Measurements from ENCODE around the gene EML5. TPM values are rescaled to one million over a fixed set of nuclear protein-coding genes. Genes with fewer than 3 reads are reported as not detected.
A peak's percentile ranks its signal among the peaks of the same experiment; 100 is the strongest.

Gene EML5
- total and polyA plus RNA-seq, 2 of the 13 experiments (the other 11 are each of a cell fraction or from before 2014, with no cell fraction given): 0.11 TPM; not detected in 1

GRCh38 chr14:88792473-88793258, at the start of gene EML5 (continued):
- TF ChIP-seq MXD3 (CRISPR knock-in tag; IDR thresholded peaks at IDR 0.05) (no peak), ERF (CRISPR knock-in tag; IDR thresholded peaks at IDR 0.05) (no peak), ZNF510 (CRISPR knock-in tag; IDR thresholded peaks at IDR 0.05; ENCODE audit: low read depth) (no peak), MXD4 (CRISPR knock-in tag; IDR thresholded peaks at IDR 0.05) (no peak), DNMT3B (CRISPR knock-in tag; conservative IDR thresholded peaks at IDR 0.05) (no peak), ZNF549 (CRISPR knock-in tag; IDR thresholded peaks at IDR 0.05) (no peak), HNRNPLL (IDR thresholded peaks at IDR 0.05; ENCODE audit: low read depth, low read length, poor library complexity, severe bottlenecking) (peak; percentile 70), TEAD3 (CRISPR knock-in tag; optimal IDR thresholded peaks at IDR 0.05; ENCODE audit: borderline replicate concordance) (no peak), TFDP1 (CRISPR knock-in tag; IDR thresholded peaks at IDR 0.05; ENCODE audit: borderline replicate concordance) (peak; percentile 59; the same call in 1 of the 2 replicates), SRSF1 (optimal IDR thresholded peaks at IDR 0.05; ENCODE audit: low read depth, low read length) (no peak), ZNF263 (CRISPR knock-in tag; IDR thresholded peaks at IDR 0.05) (no peak), ZNF615 (CRISPR knock-in tag; IDR thresholded peaks at IDR 0.05; ENCODE audit: borderline replicate concordance) (no peak), ARHGAP35 (CRISPR knock-in tag; IDR thresholded peaks at IDR 0.05; ENCODE audit: borderline replicate concordance) (no peak), BORCS8-MEF2B (CRISPR knock-in tag; IDR thresholded peaks at IDR 0.05) (no peak; the same call in 1 of the 2 replicates), ZGPAT (CRISPR knock-in tag; IDR thresholded peaks at IDR 0.05) (no peak; the same call in 1 of the 2 replicates), ZBTB33 (CRISPR knock-in tag; IDR thresholded peaks at IDR 0.05) (no peak), ZNF574 (CRISPR knock-in tag; IDR thresholded peaks at IDR 0.05) (peak; percentile 72), UBTF (CRISPR knock-in tag; IDR thresholded peaks at IDR 0.05) (peak; percentile 95; the same call in 1 of the 2 replicates), ZNF337 (CRISPR knock-in tag; IDR thresholded peaks at IDR 0.05; ENCODE audit: borderline replicate concordance, low read depth) (no peak)
